D341Med (cell line): ENCODE results near the gene KLC4.
"Not testable (repeated sequence)": the region's sequence is repeated elsewhere in the genome, so short reads cannot be mapped to it uniquely, and the experiment has no call there.

ENCODE experiments used
- DNase-seq: peaks from one replicate; pipeline ENCODE4 v3.0.0; 2012; ENCODE audit warnings: low spot score

KLC4 gene

DNA sequence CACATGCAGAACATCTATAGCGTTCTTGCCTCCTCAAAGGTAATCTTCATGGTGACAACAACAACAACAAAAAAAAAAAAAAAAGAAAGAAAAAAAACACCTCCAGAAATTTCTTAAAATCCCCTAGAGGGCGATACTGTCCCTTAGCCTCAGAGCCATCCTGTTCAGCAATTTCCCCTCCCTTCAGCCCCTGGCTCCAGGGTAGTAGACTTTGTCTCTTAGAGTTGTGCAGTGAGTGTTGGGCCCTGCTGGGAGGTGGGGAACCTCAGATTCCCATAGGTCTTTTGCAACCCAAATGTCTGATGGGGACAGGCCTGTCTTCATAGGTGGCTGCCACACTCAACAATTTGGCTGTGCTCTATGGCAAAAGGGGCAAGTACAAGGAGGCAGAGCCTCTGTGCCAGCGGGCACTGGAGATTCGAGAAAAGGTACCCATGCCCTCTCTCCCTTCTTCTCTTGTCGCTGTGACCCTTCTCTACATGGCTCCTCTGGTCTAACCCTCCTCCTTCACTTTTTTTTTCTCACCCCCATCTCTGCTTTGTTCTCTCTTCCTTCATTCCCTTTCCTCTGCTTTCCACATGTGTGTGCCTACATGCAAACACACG lies 10.7 kb downstream of the KLC4 start:
- DNase-seq = peak; percentile 77

DNA sequence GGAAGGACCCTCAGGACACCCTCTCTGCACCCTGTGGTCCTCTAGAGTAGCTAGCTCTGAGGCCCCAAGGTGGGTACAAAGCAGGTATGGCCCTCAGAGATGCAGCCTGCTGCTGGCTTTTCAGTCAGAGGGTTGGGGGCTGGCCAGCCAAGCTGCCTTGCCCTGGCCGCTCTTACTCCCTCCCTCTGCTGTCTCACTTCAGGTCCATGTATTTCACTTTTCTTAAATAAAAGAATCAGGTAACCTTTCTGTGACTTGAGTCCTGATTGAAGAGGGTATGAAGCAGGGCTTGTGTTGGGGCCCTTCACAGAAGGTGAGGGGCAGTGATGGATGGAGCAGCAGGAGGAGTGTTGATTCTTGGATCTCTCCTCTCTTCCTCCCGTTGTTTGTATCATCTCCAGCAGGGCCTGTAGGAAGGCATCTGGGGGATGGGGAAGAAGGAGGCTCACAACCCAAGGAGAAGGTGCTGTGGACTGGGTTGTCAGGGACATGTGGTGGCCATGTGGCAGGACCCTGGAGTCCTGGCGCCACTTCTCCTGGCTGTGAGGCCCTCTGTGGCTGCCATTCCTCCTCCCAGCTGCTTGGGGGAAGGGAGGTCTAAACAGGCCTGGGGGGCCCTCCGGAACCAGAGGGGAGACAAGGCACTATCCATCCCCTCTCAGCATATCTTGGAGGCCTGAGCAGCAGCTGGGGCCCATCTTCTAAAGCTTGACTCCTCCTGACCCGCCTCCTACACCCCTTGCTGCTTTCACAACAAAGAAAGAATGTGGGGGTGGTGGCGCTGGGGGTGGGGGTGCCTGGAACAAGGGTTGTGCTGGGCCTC lies 15.6 kb downstream of the KLC4 start:
- no peak for DNase-seq

DNA sequence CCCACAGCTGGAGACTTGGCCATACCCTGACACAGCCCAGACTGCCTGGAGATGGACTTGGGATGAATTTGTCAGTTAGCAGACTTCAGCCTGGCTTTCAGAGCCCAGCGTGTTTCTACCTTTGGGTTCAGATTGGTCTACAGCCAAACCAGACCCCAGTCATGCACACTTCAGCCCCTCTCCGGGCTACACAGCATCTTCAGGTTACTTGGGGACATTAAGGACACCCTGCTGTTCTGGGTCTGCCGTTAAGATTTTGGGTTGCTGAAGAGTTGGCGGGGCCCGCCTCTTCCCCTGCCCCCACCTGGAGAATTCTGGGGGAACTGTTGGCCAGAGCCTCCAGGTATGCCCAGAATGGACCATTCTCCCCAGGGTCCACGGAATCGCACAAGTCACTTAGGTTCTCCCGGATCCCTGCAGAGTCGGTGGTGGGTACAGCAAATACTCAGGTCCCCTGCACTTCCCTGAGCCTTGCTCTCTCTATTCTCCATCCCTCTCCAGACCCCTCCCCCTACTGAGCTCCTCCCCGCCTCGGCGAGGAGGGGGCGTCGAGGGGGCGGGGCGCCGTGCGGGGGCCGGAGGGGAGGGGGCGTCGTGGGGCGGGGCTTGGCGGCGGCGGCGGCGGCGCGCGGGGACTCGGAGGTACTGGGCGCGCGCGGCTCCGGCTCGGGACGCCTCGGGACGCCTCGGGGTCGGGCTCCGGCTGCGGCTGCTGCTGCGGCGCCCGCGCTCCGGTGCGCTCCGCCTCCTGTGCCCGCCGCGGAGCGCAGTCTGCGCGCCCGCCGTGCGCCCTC lies 16.4 kb downstream of the KLC4 start, which contains the start of gene PTK7:
Gene PTK7, plus strand, starts transcription at position 645 of the 794 bp plus-strand sequence. CDS start 175 bp downstream, outside the sequence.
- DNase-seq = peak; percentile 97

DNA sequence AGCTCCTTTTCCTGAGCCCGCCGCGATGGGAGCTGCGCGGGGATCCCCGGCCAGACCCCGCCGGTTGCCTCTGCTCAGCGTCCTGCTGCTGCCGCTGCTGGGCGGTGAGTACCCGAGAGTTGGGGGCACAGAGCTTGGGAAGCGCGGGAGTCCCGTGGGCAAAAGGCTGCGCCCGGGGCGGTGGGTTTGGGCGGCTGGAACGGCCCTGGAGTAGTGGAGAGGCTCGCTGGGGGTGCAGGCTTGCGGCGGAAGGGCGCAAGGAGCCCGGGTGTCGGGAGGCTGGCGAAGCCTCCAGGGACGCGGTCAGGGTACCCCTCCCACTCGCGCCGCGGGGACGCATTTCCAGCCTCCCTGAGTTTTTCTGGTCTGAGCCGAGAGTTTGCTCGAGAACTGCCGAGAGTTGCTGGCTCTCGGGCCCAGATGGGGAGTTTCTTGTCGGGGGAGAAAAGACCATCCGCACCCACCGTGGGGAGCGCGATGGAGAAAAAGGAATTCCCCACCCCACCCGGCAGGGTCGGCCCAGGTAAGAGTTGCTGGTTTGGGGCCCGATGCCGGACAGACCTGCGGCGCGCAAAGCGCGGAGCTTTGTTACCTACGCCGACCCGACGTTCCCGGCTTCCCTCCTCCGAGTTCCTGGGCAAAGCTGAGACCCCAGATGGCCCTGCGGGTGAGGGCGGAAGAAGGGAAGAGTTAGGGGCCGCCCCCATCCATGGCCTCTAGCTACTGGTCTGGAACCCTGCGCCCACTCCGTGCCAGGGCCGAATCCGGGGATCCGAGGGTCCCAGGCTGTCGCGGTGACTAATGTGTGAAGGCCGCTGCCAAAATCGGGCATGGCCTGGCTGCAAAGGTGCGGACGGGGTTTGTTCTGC lies 17.3 kb downstream of the KLC4 start:
- peak; percentile 75 for DNase-seq

DNA sequence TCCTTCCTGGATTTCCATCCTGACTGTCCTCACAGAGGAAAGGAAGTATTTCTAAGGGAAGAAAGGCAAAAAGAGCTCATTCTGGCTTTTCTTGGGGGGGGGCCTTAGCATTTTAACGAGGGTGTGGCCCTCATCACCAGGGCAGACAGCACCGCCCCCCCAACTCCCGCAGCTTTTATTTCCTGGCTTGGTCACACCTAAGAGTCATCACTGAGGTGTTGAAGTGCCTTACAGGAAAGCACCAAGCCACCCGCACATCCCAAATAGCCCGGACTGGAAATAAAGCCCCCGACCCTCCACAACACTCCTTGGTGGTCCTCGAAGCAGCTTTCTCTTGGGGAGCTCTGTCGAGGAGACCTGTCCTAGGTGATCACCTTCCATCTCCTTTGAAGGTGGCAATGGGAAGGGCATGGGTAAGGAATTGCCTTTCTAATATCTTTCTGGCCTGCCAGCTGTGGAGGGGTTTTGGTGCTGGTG lies 17.9 kb downstream of the KLC4 start:
- DNase-seq = no peak

DNA sequence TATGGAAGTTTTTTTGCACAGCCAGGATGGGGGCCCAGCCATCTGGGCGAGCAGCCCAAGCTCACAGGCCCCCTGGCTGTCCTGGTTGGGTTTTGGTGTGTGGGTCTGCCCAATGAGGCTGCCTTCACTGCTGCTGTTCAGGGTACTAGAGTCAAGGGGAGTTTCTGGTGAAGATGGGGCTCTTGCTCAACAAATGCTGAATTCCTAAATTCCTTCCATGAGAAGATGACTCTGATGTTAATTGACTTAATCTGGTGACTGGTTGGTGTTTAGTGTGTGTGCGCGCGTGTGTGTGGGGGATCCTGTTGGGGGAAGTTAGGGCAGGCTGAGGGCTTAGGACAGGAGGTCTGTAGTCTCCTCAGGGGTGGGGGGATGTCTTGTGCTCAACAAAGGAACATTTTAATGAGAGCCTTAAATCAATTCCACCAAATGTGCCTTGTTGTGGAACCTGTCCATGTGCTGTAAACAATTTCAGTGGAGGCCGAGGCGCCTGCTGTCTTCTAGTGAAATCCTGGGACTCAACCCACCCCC lies 18.6 kb downstream of the KLC4 start:
- no peak for DNase-seq

DNA sequence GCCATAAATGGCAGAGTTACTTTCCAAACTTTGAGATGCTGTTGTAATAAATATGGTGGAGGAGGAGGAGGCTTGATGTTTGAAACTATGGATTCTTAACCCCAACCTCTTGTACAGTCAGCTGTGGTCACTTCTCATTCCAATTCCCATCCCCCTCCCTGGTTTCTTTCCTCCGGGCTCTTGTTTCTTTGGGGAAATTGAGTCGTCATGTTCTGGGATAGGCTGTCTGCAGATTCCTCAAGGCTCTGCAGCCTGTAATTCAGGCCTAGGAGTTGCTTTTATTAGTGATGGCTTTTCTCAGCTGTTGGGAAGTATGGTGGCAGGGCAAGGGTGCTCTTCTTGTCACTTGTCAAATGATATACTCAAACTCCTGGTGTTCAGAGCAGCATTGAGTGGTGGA lies 19.3 kb downstream of the KLC4 start:
- no peak for DNase-seq

DNA sequence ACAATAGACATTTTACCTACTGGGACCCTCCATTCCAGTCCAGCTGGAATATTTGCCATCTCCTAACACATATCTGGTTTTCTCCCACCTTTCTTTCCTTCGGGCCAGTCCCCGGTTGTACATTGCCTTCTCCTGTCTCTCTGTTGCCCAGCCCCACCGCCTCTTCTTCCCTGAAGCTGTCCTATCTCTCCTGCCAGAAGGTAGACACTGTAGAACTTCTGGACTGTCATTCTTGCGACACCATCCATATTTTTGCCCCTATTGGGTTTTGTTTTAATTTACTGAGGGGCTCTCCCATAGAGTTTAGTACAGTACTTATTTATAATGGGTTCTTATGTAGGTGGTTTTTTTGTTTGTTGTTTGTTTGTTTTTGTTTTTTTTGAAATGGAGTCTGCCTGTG lies 21.6 kb downstream of the KLC4 start:
- DNase-seq = no peak

DNA sequence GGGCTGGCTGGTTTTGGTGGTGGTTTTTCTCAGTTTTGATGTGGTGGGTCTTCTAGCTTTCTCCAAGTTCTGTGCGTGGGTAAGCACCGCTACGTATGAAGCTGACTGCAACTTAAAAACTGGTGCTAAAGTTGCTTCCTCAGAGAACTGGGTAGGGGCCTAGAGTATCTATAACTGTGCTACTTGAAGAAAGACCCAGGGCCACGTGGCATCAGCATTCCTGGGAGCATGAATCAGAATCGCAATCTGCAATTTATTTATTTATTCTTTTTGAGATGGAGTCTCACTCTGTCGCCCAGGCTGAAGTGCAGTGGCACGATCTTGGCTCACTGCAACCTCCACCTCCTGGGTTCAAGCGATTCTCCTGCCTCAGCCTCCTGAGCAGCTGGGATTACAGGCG lies 22.5 kb downstream of the KLC4 start:
- not testable (repeated sequence) for DNase-seq

DNA sequence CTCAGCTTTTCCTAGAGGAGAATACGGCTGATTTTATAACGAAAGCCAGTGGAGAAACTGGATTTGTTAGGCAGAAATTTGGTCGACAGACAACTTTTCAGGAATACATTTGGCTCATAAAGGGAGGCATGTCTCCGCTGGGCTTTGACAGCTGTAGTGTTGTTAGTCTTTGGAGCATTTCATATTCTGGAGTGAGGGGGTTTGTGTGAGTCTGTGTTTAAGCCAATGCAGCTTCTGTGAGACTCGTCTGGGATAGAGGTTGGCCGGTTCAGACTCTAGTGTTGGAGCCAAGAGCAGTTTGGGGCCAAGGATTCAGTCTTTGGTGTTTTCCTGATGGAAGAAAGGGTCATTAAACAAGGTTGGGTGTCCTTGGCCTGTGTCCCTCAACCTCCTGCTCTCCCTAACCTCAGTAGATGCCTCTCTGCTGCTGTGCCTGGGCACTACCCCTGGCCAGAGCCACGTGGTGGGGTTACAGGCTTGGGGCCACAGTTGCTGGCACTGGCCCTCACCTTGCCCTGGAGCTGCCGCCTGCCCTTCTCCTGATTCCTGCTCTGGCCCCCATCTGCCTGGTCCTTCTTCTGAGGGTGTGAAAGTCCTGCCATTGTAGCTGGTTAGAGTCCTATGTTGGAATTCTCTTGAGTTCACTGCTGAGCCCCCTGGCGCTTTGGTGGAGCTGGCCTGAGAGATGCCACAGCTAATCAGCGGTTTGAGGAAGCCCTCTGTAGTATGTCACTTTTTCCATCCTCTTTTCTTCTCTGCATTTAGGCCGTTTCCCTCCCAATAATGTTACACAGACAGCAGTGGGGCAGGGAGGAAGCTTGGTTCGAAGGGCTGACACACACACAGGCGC lies 23.6 kb downstream of the KLC4 start:
- no peak for DNase-seq

DNA sequence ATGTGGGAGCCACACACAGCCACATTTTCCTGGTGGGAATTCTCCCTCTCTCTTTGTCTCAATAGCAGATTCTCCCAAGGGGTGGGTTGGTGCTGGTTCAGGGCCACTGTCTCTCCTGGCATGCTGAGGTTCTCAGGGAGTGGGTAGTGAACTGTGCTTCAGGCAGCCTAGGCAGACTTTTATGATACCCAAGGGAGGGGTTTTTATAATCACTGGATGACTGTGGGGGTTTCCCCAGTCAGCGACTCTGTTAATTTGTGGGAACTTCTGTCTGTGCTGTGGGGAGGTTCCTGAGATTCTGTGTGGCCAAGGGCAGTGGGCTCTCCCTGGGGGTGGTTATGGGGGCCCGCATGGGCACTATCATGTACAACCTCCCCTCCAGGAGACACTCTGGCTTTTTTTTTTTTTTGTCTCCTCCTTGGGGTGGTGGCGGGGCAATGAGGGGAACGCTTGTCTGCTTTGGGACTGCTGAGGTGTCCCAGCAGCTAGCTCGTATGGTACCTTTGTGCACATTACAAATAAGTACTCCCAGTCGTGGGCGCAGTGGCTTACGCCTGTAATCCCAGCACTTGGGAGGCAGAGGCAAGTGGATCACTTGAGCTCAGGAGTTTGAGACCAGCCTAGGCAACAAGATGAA lies 26.7 kb downstream of the KLC4 start:
- DNase-seq = no peak

DNA sequence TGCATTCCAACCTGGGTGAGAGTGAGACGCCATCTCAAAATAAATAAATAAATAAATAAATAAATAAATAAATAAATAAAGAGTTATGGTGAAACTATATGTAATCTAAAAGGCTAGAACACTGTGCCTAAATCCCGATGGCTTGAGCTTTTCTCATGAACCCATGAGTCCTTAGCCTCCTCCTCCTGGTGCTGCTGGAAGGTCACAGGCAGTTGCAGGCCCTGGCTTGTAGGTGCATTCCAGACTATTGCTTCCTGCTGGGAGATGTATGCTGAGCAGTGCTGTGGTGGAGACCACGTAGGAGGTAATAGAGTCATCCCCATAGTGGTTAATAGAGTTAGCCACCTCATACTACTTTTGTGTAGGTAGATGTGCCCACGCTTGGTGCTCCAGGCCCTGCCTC lies 29.2 kb downstream of the KLC4 start:
- DNase-seq = no peak

DNA sequence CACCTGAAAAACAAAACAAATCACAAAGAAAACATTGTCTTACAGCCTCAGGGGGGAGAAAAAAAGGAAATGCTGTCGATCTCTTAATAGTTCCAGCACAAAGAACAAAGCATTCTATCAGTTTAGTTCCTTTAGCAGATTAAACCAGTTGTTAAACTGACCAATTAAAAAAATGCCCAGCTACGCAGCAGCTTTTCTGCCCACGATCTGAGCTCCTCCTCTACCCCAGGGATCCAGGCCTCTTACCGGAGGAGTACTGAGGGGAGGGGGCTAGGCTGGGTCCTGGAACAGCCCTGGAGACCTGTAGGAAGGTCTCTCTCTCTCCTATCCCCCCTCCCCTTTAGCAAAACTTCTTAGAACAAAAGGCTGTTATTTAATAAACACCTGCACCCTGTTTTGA lies 30.0 kb downstream of the KLC4 start:
- no peak for DNase-seq

DNA sequence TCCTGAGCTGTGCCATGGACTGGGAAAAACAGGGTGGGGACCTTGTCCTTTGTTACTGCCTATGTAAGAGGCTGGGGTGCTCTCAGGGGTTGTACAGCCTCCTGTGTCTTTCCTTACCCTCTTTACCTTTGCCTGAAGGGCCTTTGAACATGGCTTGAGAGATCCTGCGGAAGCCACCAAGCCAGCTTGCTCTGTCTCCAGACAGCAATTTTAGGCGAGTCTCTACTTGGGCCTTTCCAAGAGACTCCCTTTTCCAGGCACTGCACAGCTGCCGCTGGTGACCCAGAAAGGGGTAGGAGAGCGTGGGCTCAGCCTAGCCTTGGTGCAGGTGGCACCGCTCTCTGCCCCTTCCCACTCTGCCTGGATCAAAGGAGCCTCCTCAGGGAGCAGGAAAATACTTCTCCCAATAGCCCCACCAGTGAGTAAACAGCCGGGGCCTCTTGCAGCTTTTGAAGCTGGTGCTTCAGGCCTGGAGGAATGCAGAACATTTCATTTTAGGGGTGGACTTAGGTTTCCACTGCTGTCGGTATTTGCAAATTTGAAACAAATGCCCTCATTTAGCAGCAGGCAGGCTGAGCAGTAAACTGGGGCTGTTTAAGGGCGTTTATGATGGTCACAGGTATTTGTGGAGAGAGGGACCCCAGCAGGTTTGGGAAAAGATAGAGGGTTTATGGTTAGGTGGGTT lies 30.6 kb downstream of the KLC4 start:
- no peak for DNase-seq

DNA sequence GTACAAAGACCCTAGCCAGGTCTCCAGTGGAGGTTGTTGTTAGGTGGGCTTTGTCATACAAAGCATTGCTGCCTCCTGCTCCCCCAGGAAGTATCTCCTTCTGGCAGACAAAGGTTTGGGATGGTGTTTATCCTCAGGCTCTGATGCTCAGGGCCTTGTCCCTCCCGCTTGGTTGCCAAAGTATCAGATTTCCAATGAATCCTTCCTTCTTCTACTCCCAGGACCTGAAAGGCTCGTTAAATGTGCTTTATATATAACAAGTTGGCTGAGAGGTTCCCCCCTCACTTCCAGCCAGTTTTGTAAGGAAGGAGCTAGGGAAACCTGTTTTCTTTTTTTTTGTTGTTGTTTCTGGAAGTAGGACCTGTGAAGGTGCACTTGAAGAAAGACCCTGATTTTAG lies 31.1 kb downstream of the KLC4 start:
- DNase-seq = no peak

DNA sequence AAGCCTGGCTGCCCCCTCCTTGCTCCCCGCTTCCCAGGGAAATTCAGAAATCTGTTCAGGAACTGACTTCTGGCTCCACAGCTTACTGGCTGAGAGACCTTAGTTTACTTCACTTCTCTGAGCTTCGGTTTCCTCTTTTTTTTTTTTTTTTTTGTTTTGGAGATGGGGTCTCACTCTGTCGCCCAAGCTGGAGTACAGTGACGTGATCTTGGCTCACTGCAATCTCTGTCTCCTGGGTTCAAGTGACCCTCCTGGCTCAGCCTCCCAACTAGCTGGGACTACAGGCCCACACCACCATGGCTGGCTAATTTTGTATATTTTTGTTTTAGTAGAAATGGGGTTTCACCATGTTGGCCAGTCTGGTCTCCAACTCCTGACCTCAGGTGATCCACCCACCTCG lies 31.6 kb downstream of the KLC4 start:
- DNase-seq = no peak

DNA sequence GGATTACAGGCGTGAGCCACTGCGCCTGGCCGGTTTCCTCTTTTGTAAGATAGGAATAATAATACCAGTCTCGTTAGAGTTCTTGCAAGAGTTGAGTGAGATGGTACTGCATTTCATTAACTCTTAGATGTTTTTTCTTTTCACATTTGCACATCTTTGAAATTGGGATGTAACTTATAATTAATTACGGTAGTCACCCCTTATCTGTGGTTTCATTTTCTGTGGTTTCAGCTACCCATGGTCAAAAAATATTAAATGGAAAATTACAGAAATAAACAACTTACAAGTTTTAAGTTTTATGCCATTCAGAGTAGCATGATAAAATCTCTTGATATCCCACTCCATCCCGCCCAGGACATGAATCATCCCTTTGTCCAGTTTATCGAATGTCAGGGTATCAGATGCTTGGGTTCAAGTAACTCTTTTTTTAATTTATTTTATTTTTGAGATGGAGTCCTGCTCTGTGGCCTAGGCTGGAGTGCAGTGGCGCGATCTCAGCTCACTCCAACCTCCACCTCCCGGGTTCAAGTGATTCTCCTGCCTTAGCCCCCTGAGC lies 32.1 kb downstream of the KLC4 start:
- no peak for DNase-seq

DNA sequence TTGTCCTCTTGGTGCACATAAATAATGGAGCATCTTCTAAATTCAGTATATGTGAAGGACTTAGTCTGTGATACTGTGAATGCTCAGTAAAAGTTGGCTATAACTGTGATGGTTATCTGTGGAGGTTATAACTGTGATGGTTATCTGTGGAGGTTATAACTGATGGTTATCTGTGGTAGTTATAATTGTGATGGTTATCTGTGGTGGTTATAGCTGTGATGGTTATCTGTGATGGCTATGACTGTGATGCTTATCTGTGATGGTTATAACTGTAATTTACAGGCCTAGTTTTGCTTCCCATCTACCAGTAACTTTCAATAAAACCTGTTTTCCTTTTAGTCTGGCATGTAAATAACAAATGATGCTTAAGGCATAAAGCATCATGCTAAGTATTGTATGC lies 33.2 kb downstream of the KLC4 start:
- DNase-seq = no peak
